ENCODE results near the gene VTI1A.
"Not testable (repeated sequence)": the region's sequence is repeated elsewhere in the genome, so short reads cannot be mapped to it uniquely, and the experiment has no call there.

The VTI1A gene

GRCh38 chr10:112835944-112836451 lies 389.0 kb downstream of the VTI1A start:
- DNase-seq (ENCODE audit: low read depth in 2 of 2), result no peak

- DNase-seq (ENCODE audit: low read depth in 2 of 2), result no peak
Observed at GRCh38 chr10:112838784-112839481, 391.9 kb downstream of the VTI1A start.

- DNase-seq (ENCODE audit: low read depth in 2 of 2), result no peak
Observed at GRCh38 chr10:112839928-112840654, 393.1 kb downstream of the VTI1A start.

GRCh38 chr10:112841549-112841948 lies 394.5 kb downstream of the VTI1A start:
- DNase-seq (ENCODE audit: low read depth in 2 of 2), result no peak

- no peak for DNase-seq (ENCODE audit: low read depth in 2 of 2)
Observed at GRCh38 chr10:112842832-112843360, 395.9 kb downstream of the VTI1A start.

- no peak for DNase-seq (ENCODE audit: low read depth in 2 of 2)
Observed at GRCh38 chr10:112843623-112844022, 396.6 kb downstream of the VTI1A start.

- DNase-seq (ENCODE audit: low read depth in 2 of 2), result no peak
Observed at GRCh38 chr10:112844681-112845544, 397.9 kb downstream of the VTI1A start.

GRCh38 chr10:112847778-112848177 lies 400.8 kb downstream of the VTI1A start:
- no peak for DNase-seq (ENCODE audit: low read depth in 2 of 2)

- no peak for DNase-seq (ENCODE audit: low read depth in 2 of 2)
Observed at GRCh38 chr10:112848228-112848627, 401.2 kb downstream of the VTI1A start.

- no peak for DNase-seq (ENCODE audit: low read depth in 2 of 2)
Observed at GRCh38 chr10:112848868-112849430, 401.9 kb downstream of the VTI1A start.

GRCh38 chr10:112849546-112849945 lies 402.5 kb downstream of the VTI1A start:
- no peak for DNase-seq (ENCODE audit: low read depth in 2 of 2)

GRCh38 chr10:112851181-112851580 lies 404.2 kb downstream of the VTI1A start:
- DNase-seq (ENCODE audit: low read depth in 2 of 2), result no peak

GRCh38 chr10:112851588-112852211 lies 404.7 kb downstream of the VTI1A start:
- DNase-seq (ENCODE audit: low read depth in 2 of 2), result no peak

GRCh38 chr10:112852306-112852705 lies 405.3 kb downstream of the VTI1A start:
- no peak for DNase-seq (ENCODE audit: low read depth in 2 of 2)

GRCh38 chr10:112855134-112855533 lies 408.1 kb downstream of the VTI1A start:
- DNase-seq (ENCODE audit: low read depth in 2 of 2), result no peak

GRCh38 chr10:112857493-112857892 lies 410.5 kb downstream of the VTI1A start:
- DNase-seq (ENCODE audit: low read depth in 2 of 2), result no peak

- no peak for DNase-seq (ENCODE audit: low read depth in 2 of 2)
Observed at GRCh38 chr10:112858986-112859651, 412.1 kb downstream of the VTI1A start.

- no peak for DNase-seq (ENCODE audit: low read depth in 2 of 2)
Observed at GRCh38 chr10:112859793-112860192, 412.8 kb downstream of the VTI1A start.

- DNase-seq (ENCODE audit: low read depth in 2 of 2), result not testable (repeated sequence)
Observed at GRCh38 chr10:112863461-112863860, 416.4 kb downstream of the VTI1A start.

Measured in stimulated activated CD4-positive, alpha-beta T cell treated with anti-CD3 and anti-CD28 coated beads, Interleukin-12 subunit alpha, Interleukin-12 subunit beta, amount 100 ng/mL, for 24 hours (primary cell).